8988T (cell line): Measurements from ENCODE around the gene GATAD2A.

Experiments used
- DNase-seq: peaks from one replicate; pipeline ENCODE4 v3.0.0; 2011

The GATAD2A gene

DNA sequence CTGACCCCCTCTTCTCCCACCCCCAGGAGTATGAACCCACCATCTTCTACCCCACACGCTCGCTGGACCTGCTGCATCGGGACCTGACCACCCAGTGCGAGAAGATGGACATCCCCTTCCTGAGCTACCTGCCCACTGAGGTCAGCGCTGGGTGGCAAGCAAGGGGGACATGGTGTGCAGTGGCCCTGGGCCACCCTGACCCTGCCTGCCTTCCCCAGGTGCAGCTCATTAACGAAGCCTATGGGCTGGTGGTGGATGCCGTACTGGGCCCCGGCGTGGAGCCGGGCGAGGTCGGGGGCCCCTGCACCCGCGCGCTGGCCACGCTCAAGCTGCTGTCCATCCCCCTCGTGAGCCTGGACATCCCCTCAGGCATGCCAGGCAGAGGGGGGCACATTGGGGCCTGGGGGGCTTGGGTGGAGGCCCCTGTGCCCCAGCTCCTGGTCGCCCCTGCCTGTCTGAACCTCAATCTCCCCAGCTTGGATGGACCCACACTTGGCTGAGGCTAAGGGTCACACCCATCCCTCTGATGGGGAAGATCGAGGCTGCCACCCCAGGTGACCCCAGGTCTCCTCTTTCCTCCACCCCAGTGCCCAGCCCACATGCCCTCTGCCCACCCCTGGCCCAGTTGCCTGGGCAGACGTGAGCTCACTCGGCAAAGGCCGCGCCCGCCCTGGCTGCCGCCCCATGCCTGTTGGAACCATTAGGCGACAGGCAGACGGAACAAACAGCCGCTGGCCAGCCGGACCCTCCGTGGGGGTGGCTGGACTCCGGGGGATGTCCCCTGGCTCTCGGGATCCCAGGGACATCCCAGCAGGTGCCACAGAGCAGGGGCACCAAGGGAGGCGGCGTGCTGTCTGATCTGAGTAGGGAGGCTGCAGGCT, 130.1 kb downstream of the GATAD2A start:
- DNase-seq: no peak

DNA sequence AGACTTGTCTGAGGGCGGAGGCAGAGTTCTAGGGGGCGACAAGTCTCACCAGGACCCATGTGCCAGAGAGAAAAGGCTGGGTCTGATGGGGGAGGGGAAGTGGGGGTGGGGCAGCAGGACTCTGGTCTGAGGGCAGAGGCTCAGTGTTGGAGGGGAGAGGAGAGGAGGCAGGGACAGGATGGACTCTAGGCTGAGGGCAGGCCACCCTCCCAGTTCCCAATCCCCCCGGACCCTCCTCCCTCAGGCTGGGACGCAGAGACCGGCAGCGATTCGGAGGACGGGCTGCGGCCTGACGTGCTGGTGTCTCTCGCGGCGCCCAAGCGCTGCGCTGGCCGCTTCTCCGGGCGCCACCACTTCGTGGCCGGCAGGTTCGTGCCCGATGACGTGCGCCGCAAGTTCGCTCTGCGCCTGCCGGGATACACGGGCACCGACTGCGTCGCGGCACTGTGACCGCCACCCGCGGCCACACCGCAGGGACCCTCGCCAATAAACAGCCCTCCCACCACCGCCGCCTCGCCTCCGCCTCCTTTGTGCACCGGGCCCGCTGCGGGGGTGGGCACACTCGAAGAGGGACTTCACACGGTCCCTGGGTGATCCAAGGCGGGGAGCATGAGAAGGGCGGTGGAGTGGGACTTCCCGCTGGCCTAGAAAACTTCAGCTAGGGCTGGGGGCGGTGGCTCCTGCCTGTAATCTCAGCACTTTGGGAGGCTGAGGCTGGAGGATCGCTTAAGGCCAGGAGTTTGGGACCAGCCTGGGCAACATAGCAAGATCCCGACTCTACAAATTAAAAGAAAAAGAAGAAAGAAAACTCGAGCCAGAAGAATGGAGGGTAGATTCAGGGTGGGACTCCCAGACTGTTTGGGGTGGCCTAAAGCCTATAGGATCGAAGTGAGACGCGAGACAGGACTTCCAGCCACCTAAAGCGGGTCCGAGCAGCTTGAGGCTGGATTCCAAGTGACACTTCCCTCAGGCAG, 131.9 kb downstream of the GATAD2A start:
- DNase-seq: no peak

DNA sequence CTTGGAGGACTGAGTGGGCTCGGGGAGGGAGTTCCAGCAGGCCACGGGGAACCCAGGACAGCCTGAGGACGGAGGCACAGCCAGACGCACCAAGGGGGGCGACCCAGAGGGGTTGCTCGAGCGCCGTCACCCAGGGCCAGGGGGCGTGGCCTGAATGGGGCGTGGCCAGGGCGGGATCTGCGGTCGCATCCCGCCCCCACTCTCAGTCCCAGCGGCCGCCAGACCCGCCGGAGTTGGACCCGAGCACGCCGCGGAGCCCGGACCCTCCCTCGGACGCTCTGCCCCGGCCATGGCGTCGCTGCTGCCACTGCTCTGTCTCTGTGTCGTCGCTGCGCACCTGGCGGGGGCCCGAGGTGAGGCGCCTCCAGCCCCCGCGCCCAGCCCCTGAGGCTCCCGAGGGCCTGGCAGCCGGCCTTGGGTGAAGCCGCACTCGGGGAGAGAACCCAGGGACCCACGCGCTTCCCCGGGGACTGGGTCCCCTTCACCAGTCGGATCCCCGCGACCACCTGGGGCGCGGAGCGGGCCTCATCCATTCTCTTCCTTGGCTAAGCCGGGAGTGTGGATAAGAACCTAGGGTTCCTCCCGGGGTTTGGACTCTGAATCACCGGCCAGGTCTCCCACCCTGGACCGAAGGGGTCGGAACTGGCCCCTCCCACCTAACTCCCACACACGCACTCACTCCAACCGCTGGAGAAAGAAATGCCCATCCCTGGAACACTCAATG, 132.7 kb downstream of the GATAD2A start, which contains the start of gene CILP2:
Gene CILP2, plus strand, starts transcription at position 205 of the 724 bp plus-strand sequence. Its CDS starts 85 bp downstream, at position 290.
- DNase-seq: peak; percentile 80

DNA sequence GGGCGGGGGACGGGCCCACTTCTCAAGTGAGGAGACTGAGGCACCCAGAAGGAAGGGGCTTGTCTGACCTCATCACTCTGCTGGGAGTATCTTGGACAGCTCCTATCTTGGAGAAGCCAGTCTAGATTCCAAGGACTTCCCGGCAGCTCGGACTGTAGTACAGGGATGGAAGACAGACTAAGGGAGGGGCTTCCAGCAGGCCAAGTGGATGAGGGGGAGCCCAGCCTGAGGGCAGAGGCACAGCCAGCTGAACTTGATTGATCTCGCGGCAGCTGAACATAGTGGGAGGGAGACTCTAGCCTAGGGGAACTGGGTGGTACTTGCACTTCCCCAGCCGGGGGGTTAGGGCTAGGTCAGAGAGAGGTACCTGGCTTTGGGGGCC, 133.3 kb downstream of the GATAD2A start:
- no peak for DNase-seq

DNA sequence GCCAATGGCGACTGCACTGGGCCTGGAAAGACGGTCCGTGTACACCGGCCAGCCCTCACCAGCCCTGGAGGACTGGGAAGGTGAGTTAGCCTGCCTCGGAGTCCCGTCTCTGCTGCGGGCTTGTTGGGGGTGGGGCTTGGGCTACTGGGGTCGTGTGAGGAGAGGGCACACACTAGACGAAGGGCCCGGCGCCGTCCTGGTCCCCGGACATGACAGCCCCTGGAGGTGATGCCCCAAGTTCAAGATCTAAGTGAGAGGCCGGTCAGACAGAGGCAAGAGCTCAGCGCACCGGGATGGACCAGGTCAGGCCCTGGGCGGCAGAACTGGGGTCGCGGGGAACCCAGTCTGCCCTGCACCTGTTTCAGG, 134.2 kb downstream of the GATAD2A start:
- DNase-seq: no peak

DNA sequence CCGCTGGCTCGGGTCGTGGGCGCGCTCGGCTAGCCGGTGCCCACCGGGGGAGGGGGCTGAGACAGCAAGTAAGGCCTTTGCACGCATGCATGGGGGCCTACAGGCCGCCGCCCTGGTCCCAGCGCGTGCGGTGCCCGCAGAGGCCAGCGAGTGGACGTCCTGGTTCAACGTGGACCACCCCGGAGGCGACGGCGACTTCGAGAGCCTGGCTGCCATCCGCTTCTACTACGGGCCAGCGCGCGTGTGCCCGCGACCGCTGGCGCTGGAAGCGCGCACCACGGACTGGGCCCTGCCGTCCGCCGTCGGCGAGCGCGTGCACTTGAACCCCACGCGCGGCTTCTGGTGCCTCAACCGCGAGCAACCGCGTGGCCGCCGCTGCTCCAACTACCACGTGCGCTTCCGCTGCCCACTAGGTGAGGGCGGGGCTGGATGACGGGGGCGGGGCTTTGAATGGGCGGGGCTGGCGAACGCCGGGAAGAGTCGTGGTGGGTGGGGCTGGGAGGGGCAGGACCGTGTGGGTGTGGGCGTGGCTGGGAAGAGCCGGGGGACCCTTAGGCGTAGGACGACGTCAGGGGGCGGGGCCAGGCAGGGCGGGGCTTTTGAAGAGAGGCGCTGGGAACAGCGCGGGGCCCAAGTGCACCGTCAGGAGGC, 134.7 kb downstream of the GATAD2A start:
- no peak for DNase-seq

DNA sequence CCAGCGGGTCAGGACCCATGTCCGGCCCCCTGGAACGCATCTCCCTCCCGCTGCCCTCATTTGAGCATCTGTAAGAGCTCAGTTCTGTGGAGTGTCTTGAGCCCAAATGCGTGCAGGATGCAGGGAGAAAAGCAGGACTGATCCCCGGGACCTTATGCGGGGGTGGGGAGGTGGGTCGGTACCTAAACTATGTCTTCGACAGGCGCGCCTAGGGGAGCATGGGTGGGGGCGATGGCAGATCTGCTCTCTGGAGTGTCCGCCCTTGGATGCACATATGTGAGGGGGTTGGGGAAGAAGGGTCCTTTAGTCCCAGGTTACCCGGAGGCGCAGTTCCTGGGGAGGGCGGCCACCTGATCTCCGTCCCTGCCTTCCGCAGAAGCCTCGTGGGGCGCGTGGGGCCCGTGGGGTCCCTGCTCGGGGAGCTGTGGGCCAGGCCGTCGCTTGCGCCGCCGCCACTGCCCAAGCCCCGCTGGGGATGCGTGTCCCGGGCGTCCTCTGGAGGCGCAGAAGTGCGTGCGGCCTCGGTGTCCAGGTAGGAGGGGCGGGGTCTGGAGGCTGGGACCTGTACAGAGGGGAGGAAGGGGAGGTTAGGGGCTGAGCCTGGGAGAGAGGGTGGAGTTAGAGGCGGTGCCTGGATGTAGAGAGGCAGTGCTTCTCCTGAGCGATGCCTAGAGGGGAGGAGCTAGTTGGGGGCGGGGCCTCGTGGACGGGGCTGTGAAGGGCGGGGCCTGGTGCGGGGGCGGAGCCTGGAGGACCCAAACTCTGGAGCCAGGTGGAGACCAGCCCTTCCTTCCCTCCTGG, 135.4 kb downstream of the GATAD2A start:
- DNase-seq: peak; percentile 93

DNA sequence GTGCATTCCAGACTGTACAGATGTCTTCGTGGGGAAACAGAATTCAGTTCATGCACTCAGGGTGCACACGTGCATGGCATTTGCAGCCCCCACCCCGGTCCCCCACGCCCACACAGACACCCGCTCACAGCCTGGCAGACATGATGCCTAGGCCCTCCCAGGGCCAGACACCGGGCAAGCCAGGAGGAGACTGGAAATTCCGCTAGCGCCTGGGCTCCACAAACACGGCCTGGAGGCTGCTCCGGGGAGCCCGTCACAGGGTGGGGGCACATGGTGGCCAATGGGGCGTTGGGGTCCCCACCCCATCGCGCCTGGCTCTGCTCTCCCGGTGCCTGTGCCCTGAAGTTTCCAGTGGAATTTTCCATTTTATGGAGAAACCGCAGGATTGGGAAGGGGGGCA, 136.1 kb downstream of the GATAD2A start:
- no peak for DNase-seq

DNA sequence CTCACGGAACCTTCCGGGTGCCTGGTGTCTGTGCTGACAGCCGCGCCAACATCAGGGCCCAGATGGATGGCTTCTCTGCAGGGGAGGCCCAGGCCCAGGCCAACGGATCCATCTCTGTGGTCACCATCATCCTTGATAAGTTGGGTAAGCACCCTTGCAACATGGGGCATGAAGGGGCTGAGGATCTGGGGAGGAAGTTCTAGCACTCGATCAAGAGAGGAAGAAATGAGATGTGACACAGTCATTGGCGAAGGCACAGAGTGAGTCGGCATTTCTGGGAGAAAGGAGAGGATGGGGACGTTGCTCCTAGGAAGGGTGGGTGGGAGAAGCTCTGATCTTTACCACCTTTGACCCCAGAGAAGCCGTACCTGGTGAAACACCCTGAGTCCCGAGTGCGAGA, 137.0 kb downstream of the GATAD2A start:
- DNase-seq: no peak

DNA sequence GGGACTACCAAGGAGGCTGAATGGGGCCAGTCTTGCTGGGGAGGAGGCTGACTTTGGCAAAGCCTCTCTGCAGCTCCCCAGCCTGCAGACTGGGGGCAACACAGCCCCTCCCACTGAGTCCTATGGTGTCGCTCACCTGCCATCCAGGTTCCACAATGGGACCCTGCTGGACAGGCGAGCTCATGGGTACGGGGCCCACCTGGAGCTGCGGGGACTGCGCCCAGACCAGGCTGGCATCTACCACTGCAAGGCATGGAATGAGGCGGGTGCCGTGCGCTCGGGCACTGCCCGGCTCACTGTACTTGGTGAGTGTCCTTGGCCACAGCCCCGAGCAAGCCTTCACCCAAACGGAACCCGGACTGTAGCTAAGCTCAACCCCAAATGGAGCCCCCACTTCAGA, 137.6 kb downstream of the GATAD2A start:
- no peak for DNase-seq

DNA sequence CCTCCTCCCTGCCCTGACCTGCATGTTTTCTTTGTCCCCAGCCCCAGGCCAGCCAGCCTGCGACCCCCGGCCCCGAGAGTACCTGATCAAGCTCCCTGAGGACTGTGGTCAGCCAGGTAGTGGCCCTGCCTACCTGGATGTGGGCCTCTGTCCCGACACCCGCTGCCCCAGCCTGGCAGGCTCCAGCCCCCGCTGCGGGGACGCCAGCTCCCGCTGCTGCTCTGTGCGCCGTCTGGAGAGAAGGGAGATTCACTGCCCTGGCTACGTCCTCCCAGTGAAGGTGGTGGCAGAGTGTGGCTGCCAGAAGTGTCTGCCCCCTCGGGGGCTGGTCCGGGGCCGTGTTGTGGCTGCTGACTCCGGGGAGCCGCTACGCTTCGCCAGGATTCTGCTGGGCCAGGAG, 138.2 kb downstream of the GATAD2A start:
- DNase-seq: no peak

DNA sequence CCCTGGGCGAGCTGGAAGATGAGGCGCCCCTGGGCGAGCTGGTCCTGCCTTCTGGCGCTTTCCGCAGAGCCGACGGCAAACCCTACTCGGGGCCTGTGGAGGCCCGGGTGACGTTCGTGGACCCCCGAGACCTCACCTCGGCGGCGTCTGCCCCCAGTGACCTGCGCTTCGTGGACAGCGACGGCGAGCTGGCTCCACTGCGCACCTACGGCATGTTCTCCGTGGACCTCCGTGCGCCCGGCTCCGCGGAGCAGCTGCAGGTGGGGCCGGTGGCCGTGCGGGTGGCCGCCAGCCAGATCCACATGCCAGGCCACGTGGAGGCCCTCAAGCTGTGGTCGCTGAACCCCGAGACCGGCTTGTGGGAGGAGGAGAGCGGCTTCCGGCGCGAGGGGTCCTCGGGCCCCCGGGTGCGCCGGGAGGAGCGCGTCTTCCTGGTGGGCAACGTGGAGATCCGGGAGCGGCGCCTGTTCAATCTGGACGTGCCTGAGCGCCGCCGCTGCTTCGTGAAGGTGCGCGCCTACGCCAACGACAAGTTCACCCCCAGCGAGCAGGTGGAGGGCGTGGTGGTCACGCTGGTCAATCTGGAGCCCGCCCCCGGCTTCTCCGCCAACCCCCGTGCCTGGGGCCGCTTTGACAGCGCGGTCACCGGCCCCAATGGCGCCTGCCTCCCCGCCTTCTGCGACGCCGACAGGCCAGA, 138.9 kb downstream of the GATAD2A start:
- no peak for DNase-seq

DNA sequence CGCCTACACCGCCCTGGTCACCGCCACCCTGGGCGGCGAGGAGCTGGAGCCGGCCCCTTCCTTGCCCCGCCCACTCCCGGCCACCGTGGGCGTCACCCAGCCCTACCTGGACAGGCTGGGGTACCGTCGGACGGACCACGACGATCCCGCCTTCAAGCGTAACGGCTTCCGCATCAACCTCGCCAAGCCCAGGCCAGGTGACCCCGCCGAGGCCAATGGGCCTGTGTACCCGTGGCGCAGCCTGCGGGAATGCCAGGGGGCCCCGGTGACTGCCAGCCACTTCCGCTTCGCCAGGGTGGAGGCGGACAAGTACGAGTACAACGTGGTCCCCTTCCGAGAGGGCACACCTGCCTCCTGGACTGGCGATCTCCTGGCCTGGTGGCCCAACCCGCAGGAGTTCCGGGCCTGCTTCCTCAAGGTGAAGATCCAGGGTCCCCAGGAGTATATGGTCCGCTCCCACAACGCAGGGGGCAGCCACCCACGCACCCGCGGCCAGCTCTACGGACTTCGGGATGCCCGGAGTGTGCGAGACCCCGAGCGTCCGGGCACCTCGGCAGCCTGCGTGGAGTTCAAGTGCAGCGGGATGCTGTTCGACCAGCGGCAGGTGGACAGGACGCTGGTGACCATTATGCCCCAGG, 139.6 kb downstream of the GATAD2A start:
- no peak for DNase-seq

DNA sequence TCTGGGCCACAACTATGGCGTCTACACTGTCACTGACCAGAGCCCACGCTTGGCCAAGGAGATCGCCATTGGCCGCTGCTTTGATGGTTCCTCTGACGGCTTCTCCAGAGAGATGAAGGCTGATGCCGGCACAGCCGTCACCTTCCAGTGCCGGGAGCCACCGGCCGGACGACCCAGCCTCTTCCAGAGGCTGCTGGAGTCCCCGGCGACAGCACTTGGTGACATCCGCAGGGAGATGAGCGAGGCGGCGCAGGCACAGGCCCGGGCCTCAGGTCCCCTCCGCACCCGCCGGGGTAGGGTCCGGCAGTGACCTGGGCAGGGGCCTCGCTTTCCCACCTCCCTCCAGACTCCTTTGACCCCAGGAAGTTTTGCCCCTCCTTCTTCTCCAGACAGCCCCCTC, 140.2 kb downstream of the GATAD2A start:
- DNase-seq: no peak

DNA sequence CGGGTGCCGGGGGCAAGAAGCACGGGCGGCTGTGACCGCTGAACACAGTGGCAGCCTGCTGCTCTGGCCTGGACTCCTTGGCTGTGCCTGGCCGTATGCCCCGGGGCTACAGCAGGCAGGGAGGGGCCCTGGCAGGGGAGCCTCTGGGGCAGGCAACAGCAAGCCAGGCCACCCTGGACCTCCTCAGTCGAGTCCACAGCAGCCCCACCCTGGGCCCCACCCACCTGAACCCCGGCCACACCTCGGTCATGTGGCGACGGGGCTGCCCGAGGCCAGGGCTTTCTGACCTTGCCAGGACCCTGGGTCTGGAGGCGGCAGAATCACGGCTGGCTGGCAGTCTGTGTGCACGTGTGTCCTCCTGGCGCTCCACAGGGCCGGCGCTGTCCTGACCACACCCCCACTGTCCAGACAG, 141.3 kb downstream of the GATAD2A start:
- no peak for DNase-seq

DNA sequence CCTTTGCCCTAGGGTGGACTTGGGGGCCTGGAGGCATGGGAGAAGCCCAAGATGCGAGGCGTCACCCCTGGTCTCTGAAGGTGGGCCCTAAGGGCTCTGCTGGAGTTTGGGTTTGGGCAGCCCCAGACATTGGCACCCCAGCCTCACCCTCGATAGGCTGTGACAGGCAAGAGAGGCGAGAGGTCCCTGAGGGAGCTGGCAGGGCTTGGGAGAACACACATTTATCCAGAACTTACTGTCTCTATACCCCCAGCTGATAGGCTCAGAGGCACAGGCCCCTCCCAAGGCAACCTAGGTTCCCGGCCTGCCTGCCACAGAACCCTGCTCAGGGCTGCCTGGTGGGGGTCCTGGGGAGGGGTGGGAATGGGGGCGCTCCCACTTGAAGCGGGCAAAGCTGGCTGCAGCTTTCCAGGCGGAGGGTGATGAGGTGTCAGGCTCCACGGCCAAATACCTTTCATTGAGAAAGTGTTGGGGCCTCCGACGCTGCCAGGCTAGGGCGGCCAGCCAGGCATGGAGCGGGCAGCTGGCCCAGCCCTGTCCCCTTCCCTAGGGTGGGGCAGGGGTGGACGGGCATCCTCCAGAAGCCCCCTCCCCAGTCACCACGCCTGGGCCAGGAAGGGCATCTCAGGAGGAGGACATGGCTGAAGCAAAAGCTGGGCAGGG, 142.3 kb downstream of the GATAD2A start:
- no peak for DNase-seq

DNA sequence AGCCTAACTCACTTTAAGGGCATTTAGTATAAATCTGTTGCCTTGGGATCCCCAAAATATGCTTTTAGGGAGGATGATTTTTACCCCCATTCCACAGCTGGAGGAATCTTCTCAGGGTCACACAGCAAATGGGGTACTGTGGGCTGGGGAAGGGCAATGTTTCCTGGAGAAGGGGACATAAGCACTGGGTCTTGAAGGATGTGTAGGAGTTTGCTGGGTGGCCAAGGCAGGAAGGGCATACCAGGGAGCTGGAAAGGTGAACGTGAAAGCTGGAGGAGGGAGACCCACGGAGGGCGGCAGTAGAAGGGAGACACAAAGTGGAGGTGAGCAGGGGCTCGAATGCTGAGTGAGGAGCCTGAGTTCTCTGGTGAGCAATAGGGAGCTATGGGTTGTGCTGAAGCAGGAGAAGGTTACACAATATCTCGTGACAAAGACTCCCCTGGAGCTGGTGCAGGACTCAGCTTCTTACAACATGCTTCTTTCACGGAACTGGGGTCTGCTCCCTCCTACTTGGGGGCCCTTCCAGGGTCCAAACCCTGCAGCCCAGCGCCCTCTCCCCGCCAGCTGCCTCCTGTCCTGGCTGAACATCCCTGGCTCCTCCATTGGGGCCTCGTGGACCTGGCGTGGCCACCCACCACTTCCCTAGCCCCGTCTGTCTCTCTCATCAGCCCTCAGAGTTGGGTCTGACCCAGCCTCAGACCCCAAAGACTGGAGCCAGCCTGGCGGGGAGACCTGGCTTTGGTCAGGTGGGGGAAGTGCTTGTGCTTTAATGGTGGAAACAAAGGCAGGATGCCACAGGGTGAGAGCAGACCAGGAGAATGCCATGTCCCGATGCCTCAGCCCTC, 143.7 kb downstream of the GATAD2A start:
- no peak for DNase-seq

DNA sequence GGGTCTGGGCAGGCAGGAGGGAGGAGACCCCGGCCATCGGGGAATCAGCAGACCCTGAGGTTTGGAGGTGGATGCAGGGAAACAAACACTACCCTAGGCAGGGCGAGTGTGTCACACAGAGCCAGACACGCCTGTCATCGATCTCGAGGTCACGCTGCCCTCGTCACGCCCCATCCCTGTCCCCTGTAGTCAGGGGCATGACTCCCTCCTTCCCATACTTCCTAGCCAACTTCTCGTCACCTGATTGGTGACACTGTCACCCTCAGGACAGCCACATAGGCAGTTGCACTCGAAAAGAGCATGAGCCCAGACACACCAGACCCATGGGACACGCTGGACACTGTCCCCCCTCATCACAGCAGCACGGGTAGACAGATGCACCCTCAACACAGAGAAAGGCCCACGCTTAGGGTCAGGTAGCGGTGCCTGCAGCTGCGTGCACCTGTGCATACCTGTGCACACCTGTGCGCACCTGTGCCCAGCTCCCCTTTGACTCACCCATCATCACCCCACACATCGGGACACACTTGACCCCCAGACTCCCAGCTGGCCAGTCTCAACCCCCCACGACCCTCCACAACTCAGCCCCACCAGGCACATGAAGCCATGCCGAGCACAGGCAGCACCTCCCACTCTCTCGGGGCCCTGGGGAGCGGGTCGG, 144.5 kb downstream of the GATAD2A start:
- no peak for DNase-seq
